Urinary bladder (tissue), 4 donors: ENCODE results near the gene COX4I2. TPM values are rescaled to one million over a fixed set of nuclear protein-coding genes. Genes with fewer than 3 reads are reported as not detected.
"Not testable (repeated sequence)": the region's sequence is repeated elsewhere in the genome, so short reads cannot be mapped to it uniquely, and the experiment has no call there.

Experiments
- DNase-seq: peaks from one replicate; pipeline ENCODE4 v3.0.0-alpha.2; 2015; ENCODE audit errors: extremely low spot score
- H3K27ac ChIP-seq: one replicate; pipeline ENCODE4 v1.5.1; 2013; ENCODE audit warnings: low read depth, mild to moderate bottlenecking, moderate library complexity
- H3K36me3 ChIP-seq: one replicate; pipeline ENCODE4 v1.6.1; 2013; ENCODE audit warnings: mild to moderate bottlenecking, moderate library complexity; ENCODE audit not compliant: insufficient read depth
- H3K4me1 ChIP-seq: one replicate; pipeline ENCODE4 v1.6.1; 2013; ENCODE audit warnings: mild to moderate bottlenecking, moderate library complexity; ENCODE audit not compliant: insufficient read depth
- H3K4me3 ChIP-seq: one replicate; pipeline ENCODE4 v1.5.1; 2013; ENCODE audit warnings: low read depth, low read length
- WGBS: extraction: QIAGEN DNeasy Blood & Tissue Kit; methylation state at CpG from one replicate; pipeline ENCODE4 v1.1.7; 2013; 5-methylcytosine and 5-hydroxymethylcytosine counted together
- polyA plus RNA-seq: library from polyadenylated mRNA; stranded (reverse); fragments of 200-250 nt; gene quantifications from one replicate; pipeline ENCODE4 v1.2.3, GENCODE V29; 2013
- total RNA-seq: library from RNA; depleted of rRNA; stranded (reverse); fragments of >200 nt; gene quantifications from one replicate; pipeline ENCODE4 v1.2.3, GENCODE V29; 2014
- donor health status: healthy with polysubstance abuse.
- donor health status: healthy.

Gene COX4I2
- total and polyA plus RNA-seq, 2 donors, result 4.8 to 10.1 TPM

DNA sequence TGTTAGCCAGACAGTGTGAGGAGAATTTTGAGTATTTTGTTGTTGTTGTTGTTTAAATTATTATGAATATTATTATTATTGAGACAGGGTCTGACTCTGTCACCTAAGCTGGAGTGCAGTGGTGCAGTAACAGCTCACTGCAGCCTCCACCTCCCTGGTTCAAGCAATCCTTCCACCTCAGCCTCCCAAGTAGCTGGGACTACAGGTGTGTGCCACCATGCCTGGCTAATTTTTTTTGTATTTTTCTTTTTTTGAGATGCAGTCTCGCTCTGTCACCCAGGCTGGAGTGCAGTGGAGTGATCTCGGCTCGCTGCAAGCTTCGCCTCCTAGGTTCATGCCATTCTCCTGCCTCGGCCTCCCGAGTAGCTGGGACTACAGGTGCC, 14.6 kb upstream of the COX4I2 start:
- 98% methylated on average over 6 of the region's 6 CpGs for WGBS
- DNase-seq, H3K4me3 ChIP-seq, H3K27ac ChIP-seq, H3K4me1 ChIP-seq, H3K36me3 ChIP-seq: not testable (repeated sequence)

DNA sequence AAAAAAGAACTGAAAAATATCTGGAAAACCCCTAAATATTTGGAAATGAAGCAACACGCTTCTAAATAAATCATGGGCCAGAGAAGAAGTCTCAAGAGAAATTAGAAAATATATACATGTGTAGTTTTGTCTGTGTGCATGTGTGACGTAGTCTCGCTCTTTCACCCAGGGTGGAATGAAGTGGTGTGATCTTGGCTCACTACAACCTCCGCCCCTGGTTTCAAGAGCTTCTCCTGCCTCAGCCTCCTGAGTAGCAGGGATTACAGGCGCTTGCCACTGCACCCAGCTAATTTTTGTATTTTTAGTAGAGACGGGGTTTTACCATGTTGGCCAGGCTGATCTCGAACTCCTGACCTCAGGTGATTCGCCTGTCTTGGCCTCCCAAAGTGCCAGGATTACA, 11.2 kb upstream of the COX4I2 start:
- H3K4me1 ChIP-seq, DNase-seq, H3K4me3 ChIP-seq, H3K27ac ChIP-seq, H3K36me3 ChIP-seq: not testable (repeated sequence)
- WGBS, result 88% methylated on average over 8 of the region's 8 CpGs

DNA sequence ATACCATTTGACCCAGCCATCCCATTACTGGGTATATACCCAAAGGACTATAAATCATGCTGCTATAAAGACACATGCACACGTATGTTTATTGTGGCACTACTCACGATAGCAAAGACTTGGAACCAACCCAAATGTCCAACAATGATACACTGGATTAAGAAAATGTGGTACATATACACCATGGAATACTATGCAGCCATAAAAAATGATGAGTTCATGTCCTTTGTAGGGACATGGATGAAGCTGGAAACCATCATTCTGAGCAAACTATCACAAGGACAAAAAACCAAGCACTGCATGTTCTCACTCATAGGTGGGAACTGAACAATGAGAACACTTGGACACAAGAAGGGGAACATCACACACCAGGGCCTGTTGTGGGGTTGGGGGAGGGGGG, 9.7 kb upstream of the COX4I2 start:
- not testable (repeated sequence) for H3K4me1 ChIP-seq

DNA sequence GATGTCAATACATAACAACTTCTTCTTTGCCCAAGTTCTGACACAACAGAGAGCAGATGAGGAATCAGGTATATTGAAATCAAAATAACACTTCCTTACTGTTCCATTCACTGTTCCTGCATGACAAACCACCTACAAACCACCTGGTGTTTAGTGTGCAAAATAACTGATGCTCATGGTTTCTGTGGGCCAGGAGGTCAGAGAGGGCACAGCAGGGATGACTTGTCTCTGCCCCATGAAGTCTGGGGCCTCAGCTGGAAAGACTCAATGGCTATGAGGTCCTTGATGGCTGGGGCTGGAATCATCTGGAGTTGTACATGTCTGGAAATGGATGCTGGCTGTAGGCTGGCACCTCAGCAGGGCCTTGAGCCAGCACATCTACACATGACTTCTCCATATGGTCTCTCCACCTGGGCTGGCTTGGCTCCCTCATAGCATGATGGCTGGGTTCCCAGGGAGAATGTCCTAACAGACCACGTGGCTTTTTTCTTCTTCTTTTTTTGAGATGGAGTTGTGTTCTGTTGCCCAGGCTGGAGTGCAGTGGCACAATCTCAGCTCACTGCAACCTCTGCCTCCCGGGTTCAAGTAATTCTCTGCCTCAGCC, 7.4 kb upstream of the COX4I2 start:
- WGBS, result 51% methylated on average over 2 of the region's 2 CpGs
- DNase-seq, result no peak
- H3K4me1 ChIP-seq, result no peaks in the 10 kb centered on the region
- no peak overlapping the region for H3K4me3 ChIP-seq
- no peak overlapping the region for H3K27ac ChIP-seq
- H3K36me3 ChIP-seq, result no peaks in the 10 kb centered on the region

More for the DNA sequence above, 9.7 kb upstream of the COX4I2 start:
- WGBS, result 72% methylated on average over 2 of the region's 2 CpGs
- H3K4me3 ChIP-seq, H3K36me3 ChIP-seq, H3K27ac ChIP-seq, DNase-seq: not testable (repeated sequence)

DNA sequence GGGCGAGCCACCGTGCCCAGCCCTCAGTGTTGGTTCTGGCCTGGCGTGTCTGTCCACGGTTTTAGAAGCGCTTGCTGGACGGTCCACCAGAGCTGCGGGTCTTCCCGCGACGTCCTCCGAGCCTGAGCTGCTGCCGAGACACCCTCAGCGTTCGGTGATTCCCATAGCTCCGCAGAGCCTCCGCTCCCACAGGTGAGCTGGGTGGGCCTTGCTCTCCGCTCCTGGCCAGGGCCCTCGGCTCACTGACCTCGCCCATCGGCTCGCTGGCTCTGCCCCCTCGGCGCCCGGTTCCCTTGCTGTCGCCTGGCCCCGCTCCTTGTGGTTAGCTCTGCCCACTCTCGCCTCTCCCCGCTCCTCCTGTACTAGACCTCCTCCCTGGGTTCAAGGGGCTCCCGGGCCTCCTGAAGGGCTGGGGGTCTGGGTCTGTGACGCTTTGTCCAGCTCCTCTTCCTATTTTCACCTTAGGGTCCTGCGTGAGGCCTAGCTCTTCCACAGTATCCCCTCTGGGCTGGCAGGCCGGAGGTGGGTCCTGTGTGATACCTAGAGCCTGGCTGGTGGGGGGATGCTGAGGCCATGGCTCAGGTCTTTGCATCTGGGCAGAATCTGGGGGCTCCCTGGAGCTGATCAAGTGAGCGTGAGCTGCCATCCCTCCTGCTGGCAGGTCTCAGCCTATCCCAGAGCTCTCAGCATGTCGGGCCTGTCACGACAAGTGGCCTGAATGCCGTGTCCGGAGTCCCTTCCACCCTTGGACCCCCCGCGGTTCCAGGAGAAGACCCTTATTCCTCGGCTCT, 5.0 kb upstream of the COX4I2 start:
- Histone ChIP-seq H3K4me1 (no peaks in the 10 kb centered on the region), H3K36me3 (no peaks in the 10 kb centered on the region), H3K27ac (no peak overlapping the region), H3K4me3 (no peak overlapping the region)
- 85% methylated on average over 40 of the region's 40 CpGs for WGBS
- DNase-seq, result no peak

DNA sequence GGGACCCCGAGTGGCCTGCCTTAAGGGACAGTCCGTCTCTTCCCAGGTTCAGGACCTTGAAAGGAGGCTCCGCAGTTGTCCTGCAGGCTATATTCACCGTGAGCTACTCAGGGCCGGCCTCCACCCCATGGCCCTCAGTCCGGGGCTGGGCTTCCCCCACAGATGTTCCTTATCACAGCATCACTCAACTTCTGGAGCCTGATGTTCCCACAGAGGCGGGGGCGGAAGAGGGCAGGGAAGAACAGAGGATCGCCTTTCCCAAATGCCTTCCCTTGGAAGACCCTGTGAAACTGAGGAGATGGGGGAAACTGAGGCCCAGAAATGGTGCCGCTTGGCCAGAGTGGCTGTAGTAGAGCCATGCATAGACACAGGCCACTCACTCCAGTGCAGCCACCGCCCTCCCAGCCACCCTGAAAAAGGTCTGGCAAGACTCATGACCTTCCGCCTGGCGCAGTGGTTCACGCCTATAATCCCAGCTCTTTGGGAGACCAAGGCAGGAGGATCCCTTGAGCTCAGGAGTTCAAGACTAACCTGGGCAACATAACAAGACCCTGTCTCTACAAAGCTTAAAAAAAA, 4.3 kb upstream of the COX4I2 start:
- WGBS, result 57% methylated on average over 14 of the region's 14 CpGs
- H3K4me1 ChIP-seq, result no peaks in the 10 kb centered on the region
- H3K4me3 ChIP-seq, result no peak overlapping the region
- no peaks in the 10 kb centered on the region for H3K36me3 ChIP-seq
- no peak overlapping the region for H3K27ac ChIP-seq
- no peak for DNase-seq

DNA sequence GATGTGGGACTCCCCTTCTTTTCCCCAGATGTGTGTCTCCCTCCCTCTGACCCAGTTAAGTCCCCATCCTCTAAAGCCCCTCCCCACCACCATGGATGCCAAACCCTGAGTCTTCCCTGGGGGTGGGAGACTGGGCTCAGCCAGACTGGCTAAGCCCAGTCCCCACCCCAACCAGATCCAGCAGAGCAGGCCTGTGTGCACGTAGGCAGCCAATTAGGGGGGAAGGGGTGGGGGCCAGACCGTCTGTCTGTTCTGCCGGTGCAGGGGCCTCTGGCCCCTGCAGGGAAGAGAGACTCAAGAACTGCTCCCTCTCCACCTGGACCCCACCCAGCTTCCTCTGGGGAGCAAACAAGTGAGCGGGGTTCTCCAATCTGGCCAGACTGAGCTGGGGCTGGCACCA, 605 bp downstream of the COX4I2 start:
- WGBS, result 66% methylated on average over 4 of the region's 4 CpGs
- Histone ChIP-seq H3K4me3 (no peak overlapping the region), H3K27ac (no peak overlapping the region), H3K4me1 (no peaks in the 10 kb centered on the region), H3K36me3 (no peaks in the 10 kb centered on the region)
- DNase-seq, result no peak

DNA sequence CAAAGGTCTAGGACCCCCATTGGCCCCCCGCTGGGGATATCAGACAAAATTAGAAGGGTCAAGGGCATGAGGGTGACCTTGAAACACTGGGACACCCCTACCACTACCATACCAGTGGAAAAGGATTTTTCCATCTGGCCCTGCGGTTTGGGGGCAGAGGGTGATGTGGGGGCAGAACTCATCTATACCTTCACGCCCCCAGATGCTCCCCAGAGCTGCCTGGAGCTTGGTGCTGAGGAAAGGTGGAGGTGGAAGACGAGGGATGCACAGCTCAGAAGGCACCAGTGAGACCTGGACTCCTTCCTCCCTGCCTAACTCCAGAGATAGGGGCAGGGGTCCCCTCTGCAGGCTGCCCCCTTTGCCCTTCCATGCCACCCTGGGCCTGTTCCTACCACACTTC, 1.1 kb downstream of the COX4I2 start:
- H3K27ac ChIP-seq, result no peak overlapping the region
- DNase-seq, result no peak
- no peaks in the 10 kb centered on the region for H3K36me3 ChIP-seq
- WGBS, result 83% methylated on average over 4 of the region's 4 CpGs
- no peak overlapping the region for H3K4me3 ChIP-seq
- H3K4me1 ChIP-seq, result no peaks in the 10 kb centered on the region

DNA sequence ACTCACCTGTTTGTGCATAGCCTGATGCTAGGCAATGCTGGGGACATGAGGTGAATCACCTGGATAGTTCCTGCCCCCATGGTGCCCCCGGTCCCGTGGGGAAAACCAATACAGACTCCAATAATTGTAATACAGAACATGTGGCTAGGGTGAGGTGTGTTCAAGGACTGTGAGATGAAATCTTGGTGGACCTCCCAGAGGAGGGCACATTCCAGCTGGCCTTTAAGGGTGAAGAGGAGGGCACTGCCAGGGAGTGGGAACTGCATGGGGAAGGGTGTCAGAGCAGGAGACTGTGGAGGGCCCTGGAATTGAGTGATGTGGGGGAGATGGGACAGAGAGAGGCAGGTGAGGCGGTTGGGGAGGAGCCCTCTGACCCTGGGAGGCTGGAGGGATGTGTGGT, 2.5 kb downstream of the COX4I2 start:
- Histone ChIP-seq H3K4me1 (no peaks in the 10 kb centered on the region), H3K27ac (no peak overlapping the region), H3K36me3 (no peaks in the 10 kb centered on the region), H3K4me3 (no peak overlapping the region)
- 75% methylated on average over 3 of the region's 3 CpGs for WGBS
- no peak for DNase-seq

DNA sequence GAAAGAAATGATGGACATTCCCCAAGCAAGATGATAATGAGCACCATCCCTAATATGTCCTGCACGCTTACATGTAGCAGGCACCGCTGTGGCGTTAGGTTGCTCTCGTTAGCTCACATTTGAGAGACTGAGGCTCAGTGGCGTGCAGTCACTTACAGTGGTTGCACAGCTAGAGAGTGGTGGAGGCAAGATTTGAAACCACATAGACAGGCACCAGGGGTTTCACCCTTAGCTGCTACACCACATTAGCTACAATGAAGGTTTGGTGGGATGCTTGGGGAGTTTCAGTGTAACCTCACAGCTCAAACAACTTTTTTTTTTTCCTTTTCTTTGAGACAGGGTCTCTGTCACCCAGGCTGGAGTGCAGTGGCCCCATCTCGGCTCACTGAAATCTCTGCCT, 3.7 kb downstream of the COX4I2 start:
- H3K36me3 ChIP-seq, result no peaks in the 10 kb centered on the region
- H3K27ac ChIP-seq, result no peak overlapping the region
- no peak for DNase-seq
- H3K4me3 ChIP-seq, result no peak overlapping the region
- 96% methylated on average over 6 of the region's 6 CpGs for WGBS
- no peaks in the 10 kb centered on the region for H3K4me1 ChIP-seq

DNA sequence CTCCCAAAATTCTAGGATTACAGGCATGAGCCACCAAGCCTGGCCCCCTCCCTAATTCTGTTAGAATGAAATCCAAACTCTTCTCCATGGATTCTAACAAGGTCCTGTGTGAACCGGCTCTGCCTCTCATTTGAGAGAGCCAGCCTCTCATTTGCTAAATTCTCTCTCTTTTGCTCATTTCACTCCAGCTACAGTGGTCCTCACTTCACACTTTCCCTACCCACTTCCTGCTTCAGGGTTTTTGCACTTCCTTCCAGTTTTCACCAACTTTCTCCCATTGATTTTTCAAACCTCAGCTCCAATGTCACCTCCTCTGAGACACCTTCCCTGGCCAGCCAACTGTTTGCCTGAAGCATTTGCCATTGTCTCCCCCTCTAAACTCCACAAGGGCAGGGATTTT, 5.1 kb downstream of the COX4I2 start:
- no peak for DNase-seq
- Histone ChIP-seq H3K36me3 (no peaks in the 10 kb centered on the region), H3K27ac (no peak overlapping the region), H3K4me1 (no peaks in the 10 kb centered on the region), H3K4me3 (no peak overlapping the region)
- 88% methylated on average over 1 of the region's 1 CpG for WGBS

DNA sequence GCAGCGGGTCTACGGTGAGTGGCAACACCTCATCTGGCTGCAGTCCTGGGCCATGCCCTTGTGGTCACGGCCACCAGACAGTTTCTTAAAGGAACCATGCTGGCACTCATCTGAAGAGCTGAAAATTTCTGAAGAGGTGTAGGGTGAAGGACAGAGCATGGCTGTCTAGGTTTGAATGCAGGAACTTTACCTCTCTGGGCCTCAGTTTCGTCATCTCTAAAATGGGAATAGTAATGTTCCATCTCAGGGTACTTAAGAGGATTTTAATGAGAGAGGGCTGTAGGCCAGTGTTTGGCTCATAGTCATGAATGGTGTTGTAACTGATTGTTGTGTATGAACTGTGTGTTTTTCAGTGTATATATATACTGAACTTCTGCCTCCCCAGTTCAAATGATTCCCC, 5.8 kb downstream of the COX4I2 start:
- H3K27ac ChIP-seq, result no peak overlapping the region
- DNase-seq, result no peak
- no peaks in the 10 kb centered on the region for H3K36me3 ChIP-seq
- WGBS, result 93% methylated on average over 4 of the region's 4 CpGs
- H3K4me3 ChIP-seq, result no peak overlapping the region
- no peaks in the 10 kb centered on the region for H3K4me1 ChIP-seq

DNA sequence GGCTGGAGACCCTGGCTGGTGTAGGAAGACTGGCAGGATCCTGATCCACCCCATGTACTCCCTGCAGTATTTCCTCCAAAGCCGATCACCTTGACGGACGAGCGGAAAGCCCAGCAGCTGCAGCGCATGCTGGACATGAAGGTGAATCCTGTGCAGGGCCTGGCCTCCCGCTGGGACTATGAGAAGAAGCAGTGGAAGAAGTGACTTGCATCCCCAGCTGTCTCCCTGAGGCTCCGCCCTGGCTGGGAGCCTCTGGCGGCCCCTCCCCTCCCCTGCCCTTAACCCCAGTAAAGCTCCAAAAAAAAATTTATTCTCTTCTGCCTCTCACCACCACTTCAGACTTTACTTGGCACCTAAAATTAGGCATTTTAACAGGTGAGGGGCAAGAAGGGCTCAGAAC, 7.0 kb downstream of the COX4I2 start:
- Histone ChIP-seq H3K36me3 (no peaks in the 10 kb centered on the region), H3K4me3 (no peak overlapping the region), H3K27ac (no peak overlapping the region), H3K4me1 (no peaks in the 10 kb centered on the region)
- DNase-seq, result no peak
- 55% methylated on average over 8 of the region's 8 CpGs for WGBS

DNA sequence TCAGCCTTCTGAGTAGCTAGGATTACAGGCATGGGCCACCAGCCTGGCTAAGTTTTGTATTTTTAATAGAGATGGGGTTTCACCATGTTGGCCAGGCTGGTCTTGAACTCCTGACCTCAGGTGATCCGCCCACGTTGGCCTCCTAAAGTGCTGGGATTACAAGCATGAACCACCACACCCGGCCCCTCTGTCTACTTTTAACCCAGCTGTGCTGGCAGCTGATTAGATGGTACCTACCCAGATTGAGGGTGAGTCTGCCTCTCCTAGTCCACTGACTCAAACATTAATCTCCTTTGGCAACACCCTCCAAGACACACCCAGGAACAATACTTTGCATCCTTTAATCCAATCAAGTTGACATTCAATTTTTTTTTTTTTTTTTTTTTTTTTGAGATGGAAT, 10.4 kb downstream of the COX4I2 start:
- H3K4me3 ChIP-seq, H3K27ac ChIP-seq, H3K36me3 ChIP-seq, H3K4me1 ChIP-seq, DNase-seq: not testable (repeated sequence)
- 76% methylated on average over 3 of the region's 3 CpGs for WGBS
